Epithelial cell of esophagus (primary cell): ENCODE measurements around the gene KRTAP22-1.

ENCODE experiments used
- DNase-seq: peaks from one replicate; pipeline ENCODE4 v3.0.0; 2010; ENCODE audit warnings: low read depth
- H3K4me3 ChIP-seq: 2 replicates; pipeline ENCODE4 v1.5.1; 2011; ENCODE audit warnings: mild to moderate bottlenecking, low read length, control low read depth
- CTCF ChIP-seq: IDR thresholded peaks from 2 replicates; pipeline ENCODE4 v1.5.1; 2011; ENCODE audit warnings: low read depth, mild to moderate bottlenecking, low read length, control low read depth, inconsistent platforms; ENCODE audit not compliant: insufficient read depth; ENCODE audit errors: missing control alignments

Gene KRTAP22-1

GRCh38 chr21:30600787-30601186 is at the start of gene KRTAP22-1:
Gene KRTAP22-1 (plus strand): TSS chr21:30601087.
- TF ChIP-seq CTCF: no peak
- H3K4me3 ChIP-seq: no peak within 1 kb of the TSS
- DNase-seq: no peak

- no peak for DNase-seq
- TF ChIP-seq CTCF: no peak
Measured at GRCh38 chr21:30552782-30553181, 48.1 kb upstream of the KRTAP22-1 start.

DNA sequence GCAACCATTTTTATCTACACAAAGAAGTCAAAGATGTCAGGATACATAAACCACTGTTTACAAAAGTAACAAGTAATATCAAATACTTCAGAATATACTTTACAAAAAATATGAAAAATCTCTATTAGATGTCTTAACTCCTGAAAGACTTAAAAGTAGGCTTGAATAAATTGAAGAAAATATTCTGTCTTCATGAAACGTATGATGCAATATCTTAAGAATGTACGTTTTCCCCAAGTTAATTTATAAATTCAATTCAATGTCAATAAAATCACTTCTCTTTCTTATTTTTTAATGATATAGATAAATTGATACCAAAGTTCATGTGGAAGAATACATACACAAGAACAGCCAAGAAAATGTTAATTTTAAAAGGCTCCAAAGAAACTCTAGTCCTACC is 45.8 kb upstream of the KRTAP22-1 start:
- TF ChIP-seq CTCF: no peak
- no peak overlapping the region for H3K4me3 ChIP-seq
- no peak for DNase-seq

More at GRCh38 chr21:30552782-30553181, 48.1 kb upstream of the KRTAP22-1 start:
- H3K4me3 ChIP-seq: no peak overlapping the region

GRCh38 chr21:30561264-30561895 is 39.5 kb upstream of the KRTAP22-1 start, which contains the start of gene KRTAP19-7:
Gene KRTAP19-7 (minus strand): TSS chr21:30561314. CDS start chr21:30561289, 25 bp downstream.
- H3K4me3 ChIP-seq: no peak within 1 kb of the TSS
- DNase-seq: peak; percentile 6
- no peak for TF ChIP-seq CTCF

GRCh38 chr21:30561957-30562356 is 38.9 kb upstream of the KRTAP22-1 start:
- DNase-seq: no peak
- TF ChIP-seq CTCF: no peak
- H3K4me3 ChIP-seq: no peak overlapping the region

- H3K4me3 ChIP-seq: no peak overlapping the region
- no peak for DNase-seq
- no peak for TF ChIP-seq CTCF
Measured at GRCh38 chr21:30563072-30563471, 37.8 kb upstream of the KRTAP22-1 start.

- DNase-seq: no peak
- no peak overlapping the region for H3K4me3 ChIP-seq
- no peak for TF ChIP-seq CTCF
Measured at GRCh38 chr21:30563630-30564029, 37.3 kb upstream of the KRTAP22-1 start.
